Stimulated activated CD4-positive, alpha-beta T cell treated with anti-CD3 and anti-CD28 coated beads, Interleukin-1b, Interleukin-23, amount 100 ng/mL, for 24 hours (primary cell): Measurements from ENCODE around the gene ZNF14.
"Not testable (repeated sequence)": the region's sequence is repeated elsewhere in the genome, so short reads cannot be mapped to it uniquely, and the experiment has no call there.

ENCODE experiments used
- DNase-seq, 4 experiments: peaks; one replicate each; pipeline ENCODE4 v3.0.0-alpha.2; 2020; ENCODE audit warnings: low read depth in 4 of 4, low spot score in 1 of 4

Gene ZNF14

GRCh38 chr19:19696386-19696785 lies 36.5 kb downstream of the ZNF14 start:
- DNase-seq: no peak

DNA sequence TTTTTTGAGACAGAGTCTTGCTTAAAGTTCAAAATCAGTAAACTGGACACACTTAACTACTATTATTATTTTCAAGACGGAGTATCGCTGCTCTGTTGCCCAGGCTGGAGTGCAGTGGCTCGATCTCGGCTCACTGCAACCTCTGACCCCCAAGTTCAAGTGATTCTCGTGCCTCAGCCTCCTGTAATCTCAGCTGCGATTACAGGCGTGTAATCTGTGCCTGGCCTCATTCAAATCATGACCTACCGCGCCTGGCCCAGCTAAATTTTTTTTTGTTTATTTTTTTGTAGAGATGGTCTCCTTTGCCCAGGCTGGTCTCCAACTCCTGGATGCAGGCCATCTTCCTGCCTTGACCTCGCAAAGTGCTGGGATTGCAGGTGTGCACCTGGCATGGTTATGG lies 41.2 kb downstream of the ZNF14 start:
- DNase-seq: no peak

GRCh38 chr19:19689023-19689422 lies 43.9 kb downstream of the ZNF14 start:
- DNase-seq: not testable (repeated sequence)

DNA sequence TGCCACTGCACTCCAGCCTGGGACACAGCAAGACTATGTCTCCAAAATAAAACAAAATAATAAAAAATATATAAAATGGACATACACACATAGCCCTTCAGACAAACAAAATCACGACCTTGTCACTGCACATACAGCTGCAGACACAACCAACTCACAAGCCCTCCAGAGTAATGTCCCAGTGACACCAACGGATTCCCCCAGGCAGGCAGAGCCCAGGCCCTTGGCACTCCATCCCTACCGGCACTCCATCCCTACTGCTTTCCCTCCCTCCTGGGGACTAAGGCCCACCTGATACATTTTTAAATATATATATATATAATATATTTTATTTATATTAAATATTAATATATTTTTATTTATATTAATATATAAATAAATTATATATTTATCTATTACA lies 45.8 kb downstream of the ZNF14 start:
- DNase-seq: no peak

DNA sequence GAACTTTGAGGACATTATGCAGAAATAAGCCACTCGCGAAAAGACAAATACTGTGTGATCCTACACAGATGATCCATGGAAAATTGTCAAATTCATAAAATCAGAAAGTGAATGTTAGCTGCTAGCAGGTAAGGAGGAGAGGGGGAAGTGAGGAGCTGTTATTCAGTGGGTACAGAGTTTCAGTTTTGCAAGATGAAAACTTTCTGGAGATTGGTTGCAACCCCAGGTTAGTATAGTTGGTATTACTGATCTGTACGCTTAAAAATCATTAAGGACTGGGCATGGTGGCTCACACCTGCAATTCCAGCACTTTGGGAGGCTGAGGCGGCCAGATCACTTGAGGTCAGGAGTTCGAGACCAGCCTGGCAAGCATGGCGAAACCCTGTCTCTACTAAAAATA lies 46.3 kb downstream of the ZNF14 start:
- no peak for DNase-seq

DNA sequence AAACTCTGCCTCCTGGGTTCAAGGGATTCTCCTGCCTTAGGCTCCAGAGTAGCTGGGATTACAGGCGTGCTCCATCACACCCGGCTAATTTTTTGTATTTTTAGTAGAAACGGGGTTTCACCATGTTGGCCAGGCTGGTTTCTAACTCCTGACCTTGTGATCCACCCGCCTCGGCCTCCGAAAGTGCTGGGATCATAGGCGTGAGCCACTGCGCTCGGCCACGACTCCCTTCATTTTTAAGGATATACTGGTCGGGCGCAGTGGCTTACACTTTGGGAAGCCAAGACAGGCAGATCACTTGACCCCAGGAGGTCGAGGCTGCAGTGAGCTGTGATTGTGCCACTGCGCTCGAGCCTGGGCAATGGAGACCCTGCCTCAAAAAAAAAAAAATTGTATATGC lies 46.8 kb downstream of the ZNF14 start:
- DNase-seq: not testable (repeated sequence)

DNA sequence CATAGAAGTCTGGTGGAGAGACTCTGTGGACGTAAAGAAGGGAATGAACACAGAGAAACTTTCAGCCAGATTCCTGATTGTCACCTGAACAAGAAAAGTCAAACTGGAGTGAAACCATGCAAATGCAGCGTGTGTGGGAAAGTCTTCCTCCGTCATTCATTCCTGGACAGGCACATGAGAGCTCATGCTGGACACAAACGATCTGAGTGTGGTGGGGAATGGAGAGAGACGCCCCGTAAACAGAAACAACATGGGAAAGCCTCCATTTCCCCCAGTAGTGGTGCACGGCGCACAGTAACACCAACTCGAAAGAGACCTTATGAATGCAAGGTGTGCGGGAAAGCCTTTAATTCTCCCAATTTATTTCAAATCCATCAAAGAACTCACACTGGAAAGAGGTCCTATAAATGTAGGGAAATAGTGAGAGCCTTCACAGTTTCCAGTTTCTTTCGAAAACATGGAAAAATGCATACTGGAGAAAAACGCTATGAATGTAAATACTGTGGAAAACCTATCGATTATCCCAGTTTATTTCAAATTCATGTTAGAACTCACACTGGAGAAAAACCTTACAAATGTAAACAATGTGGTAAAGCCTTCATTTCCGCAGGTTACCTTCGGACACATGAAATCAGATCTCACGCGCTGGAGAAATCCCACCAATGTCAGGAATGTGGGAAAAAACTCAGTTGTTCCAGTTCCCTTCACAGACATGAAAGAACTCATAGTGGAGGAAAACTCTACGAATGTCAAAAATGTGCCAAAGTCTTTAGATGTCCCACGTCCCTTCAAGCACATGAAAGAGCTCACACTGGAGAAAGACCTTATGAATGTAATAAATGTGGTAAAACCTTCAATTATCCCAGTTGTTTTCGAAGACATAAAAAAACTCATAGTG lies 53.5 kb downstream of the ZNF14 start:
- DNase-seq: no peak

DNA sequence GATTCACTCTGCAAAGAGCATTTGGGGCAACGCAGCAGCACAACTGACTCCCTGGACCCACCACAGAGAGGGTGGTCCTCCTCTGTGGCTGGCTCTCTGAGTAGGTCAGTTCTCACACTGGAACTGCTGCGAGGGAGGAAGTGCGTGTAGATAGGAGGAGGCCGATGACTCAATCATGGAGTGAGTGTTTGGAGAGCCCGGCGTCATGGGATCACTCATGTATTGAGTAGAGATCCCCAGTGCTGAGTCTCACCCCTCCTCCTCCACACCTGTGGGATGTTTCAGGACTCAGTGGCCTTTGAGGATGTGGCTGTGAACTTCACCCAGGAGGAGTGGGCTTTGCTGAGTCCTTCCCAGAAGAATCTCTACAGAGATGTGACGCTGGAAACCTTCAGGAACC lies 55.3 kb downstream of the ZNF14 start:
- no peak for DNase-seq

DNA sequence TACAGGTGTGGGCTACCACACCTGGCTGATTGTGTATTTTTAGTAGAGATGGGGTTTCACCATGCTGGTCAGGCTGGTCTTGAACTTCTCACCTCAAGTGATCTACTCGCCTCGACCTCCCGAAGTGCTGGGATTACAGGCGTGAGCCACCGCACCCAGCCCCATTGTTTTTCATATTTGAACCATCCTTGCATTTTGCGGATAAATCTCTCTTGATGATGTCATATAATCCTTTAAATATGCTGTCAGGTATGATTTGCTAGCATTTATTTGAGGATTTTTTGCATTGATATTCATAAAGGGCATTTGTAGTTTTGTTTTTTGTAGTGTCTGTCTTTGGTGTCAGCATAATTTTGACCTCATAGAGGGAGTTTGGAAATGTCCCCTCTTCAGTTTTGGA lies 58.6 kb downstream of the ZNF14 start:
- DNase-seq: no peak

GRCh38 chr19:19672816-19673215 lies 60.1 kb downstream of the ZNF14 start:
- no peak for DNase-seq

GRCh38 chr19:19670070-19670551 lies 62.8 kb downstream of the ZNF14 start:
- DNase-seq: no peak

DNA sequence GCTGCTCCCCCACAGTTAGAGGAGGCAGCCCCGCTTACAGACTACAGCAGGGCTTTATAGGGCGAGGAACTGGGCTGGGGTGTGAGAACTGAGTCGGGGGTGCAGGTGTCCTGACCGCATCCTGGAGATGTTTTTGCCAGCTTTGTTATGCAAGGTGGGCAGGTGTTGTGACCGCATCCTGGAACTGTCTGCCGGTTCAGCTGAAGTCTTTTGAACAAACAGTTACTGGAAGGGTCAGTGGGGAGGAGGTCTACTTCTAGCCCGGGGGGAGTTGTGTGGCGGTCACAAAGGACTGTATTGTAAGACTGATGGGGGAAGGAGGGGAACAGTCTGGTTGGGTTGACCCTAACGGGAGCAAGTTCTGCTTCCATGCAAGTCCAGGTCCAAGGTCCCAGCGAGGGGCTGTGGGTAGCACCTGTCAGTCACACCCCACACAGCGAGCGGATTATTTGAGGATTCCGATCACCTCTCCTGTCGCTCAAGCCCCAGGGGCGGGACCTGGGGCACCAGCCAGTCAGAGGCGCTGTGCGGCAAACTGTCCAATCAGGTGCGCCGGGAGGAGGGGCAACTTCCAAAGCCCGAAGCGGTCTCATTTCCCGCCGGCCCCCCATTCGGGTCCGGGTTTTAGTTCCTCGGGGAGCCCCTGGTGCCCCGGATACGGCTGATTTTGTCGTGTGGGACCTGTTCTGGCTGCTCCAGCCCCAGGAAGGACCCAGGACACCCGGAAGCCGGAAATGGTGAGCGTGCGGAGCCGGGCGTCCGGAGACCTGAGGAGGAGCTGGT lies 64.5 kb downstream of the ZNF14 start, which contains the start of gene ZNF101:
Gene ZNF101, plus strand, starts transcription at position 610 of the 783 bp plus-strand sequence. Its CDS starts 125 bp downstream, at position 735.
- DNase-seq: peak; percentile 80 to 96 (median 88)

DNA sequence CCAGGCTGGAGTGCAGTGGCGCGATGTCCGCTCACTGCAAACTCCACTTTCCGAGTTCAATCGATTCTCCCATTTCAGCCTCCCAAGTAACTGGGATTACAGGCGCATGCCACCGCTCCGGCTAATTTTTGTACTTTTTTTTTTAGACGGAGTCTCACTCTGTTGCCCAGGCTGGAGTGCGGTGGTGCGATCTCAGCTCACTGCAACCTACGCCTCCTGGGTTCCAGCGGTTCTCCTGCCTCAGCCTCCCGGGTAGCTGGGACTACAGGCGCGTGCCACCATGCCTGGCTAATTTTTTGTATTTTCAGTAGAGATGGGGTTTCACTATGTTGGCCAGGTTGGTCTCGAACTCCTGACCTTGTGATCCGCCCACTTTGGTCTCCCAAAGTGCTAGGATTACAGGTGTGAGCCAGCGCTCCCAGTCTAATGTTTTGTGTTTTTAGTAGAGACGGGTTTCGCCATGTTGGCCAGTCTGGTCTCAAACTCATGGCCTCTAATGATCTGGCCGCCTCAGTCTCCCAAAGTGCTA lies 67.4 kb downstream of the ZNF14 start:
- DNase-seq: not testable (repeated sequence)

- DNase-seq: peak; percentile 75 to 88 (median 80)
Measured at GRCh38 chr19:19663256-19664120, 69.4 kb downstream of the ZNF14 start, which contains the start of gene ATP13A1. TSS of gene ATP13A1 (minus strand) at chr19:19663676. CDS start at chr19:19663666, 10 bp downstream.

DNA sequence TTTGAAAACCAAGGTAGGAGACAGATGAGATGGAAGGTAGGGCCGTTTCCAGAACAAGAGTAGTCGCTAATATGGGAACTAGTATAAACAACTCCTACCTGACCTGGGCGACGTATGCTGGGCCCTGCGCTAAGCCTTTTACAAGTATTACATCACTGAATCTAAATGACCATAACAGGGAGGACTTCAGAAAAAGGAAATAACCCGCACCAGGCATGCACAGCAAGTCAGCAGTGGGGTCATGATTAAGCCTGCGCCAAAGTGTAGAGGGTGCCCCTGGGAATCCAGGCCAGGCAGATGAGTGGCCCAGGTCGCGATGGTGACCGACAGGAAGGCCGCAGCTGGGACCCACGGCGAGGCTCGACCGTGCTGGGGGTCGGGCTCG lies 70.0 kb downstream of the ZNF14 start:
- DNase-seq: no peak

DNA sequence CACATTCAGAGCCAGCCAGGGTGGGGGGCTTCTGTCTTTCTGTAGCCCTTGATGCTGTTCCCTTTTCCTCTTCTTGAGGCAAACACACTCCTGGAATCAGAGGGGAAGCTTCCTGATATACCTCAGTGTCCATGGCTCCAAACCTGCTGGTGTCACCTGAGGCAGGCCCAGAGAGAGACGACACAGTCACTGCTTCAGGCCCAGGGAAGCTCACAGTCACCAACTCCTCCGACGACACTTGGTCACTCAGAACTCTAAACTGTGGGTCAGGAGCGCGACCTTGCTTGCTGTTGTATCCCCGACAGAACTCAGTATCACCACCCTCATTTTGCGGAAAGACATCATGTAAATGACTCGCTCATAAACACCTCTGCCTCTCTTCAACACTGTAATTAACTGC lies 70.6 kb downstream of the ZNF14 start:
- no peak for DNase-seq

DNA sequence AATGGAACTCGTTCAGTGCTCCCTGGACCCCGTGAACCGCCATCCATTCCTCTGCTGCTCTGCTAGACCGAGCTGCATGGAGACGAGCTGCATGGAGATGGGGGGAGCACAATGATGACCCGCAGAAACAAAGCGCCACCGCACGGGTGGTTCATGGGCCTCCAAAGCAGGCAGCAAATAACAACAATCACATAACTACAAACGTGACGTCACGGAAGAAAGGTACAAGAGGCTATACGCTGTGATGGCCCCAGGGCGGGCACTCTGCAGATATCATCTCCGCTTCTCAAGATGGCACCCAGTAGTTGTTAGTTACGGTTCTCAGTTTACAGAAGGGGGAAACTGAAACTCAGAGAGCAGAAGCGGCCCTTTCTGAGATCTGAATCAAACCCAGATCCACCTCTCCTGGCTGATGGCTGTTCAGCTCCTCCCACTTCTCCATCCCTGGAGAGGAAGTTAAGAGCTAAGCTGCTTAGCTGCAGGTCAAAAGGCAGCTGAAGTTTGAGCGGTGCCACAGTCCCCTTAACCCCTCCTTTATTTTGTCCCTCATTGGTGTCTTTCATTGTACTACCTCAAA lies 71.1 kb downstream of the ZNF14 start:
- DNase-seq: no peak

DNA sequence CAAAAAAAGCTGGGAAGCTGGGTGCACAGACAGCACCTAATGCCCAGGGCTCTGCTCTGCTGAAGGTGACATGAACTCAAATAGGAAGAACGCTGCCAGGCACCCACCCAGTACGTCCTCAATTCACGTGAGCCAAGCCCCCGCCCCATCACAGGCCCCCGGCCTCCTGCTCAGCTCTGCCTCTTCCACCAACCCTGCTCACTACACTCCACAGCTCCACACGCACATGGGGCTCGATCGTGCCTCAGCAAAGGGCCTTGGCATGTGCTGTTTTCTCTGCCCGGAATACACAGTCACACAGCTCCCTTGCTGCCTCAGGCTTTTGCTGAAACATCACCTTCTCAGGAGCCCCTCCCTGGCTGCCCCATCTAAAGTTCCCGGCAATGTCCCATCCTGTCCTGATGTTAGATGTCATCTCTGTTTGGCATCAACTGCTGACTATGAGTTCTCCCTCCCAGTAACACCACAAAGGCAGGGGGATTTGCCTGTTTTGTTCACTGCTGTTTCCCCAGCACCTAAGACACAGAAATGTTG lies 71.7 kb downstream of the ZNF14 start:
- DNase-seq: no peak
